ENCODE data around the gene MCU. TPM values are rescaled to one million over a fixed set of nuclear protein-coding genes. Genes with fewer than 3 reads are reported as not detected.

Gene MCU
- total and polyA plus RNA-seq, 10 of the 15 experiments (the other 5 are each of a cell fraction or from before 2014, with no cell fraction given): 5.1 to 49.1 (median 17.9) TPM

DNA sequence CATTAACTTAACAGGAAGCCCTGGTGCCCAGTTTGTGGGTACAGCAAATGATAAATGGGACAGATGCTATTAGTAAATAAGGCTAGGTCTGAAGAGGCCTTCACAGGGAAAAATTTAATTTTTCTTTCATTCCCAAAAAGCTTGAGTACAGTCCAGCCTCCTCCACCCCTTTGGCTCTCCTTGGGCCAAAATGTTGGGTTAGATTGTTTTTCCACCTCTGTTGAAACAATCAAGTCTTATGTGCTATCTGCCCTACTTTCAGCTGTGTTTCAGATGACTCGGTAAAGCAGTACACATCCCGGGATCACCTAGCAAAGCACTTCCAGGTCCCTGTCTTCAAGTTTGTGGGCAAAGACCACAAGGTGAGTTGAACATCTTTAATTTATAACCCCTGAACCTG is 238.3 kb downstream of the MCU start:
- no peak overlapping the region for H2AFZ ChIP-seq (ENCODE audit: control insufficient read depth, low read depth, low read length)
- no peaks in the 10 kb centered on the region for H3K27me3 ChIP-seq (replicated peaks in 1 of 2; ENCODE audit: control insufficient read depth in 2 of 2, insufficient read depth in 2 of 2, low read length in 1 of 2)
- intact Hi-C loops (cut with micrococcal nuclease; ENCODE audit: unreplicated experiment): no loop called here
- no peak overlapping the region for H3K9ac ChIP-seq (ENCODE audit: control insufficient read depth, insufficient read depth, low read length)
- H3K4me2 ChIP-seq (ENCODE audit: control insufficient read depth, insufficient read depth): no peak overlapping the region
- H3K9me3 ChIP-seq (replicated peaks; ENCODE audit: control insufficient read depth, insufficient read depth, low read length): no peaks in the 10 kb centered on the region
- FAIRE-seq: no peak
- H3K4me1 ChIP-seq (ENCODE audit: control insufficient read depth, insufficient read depth, low read length): no peaks in the 10 kb centered on the region
- H3K27ac ChIP-seq (ENCODE audit: control insufficient read depth, insufficient read depth): no peak overlapping the region
- H3K79me2 ChIP-seq (ENCODE audit: control insufficient read depth, insufficient read depth, low read length): no peaks in the 10 kb centered on the region
- WGBS (ENCODE audit: insufficient coverage, insufficient replicate concordance, low lambda C conversion rate, missing lambda C conversion rate): 66% methylated on average over 2 of the region's 2 CpGs
- BruUV-seq (replicated peaks): no TSS peak
- ATAC-seq: no peak
- H3K4me3 ChIP-seq: no peak overlapping the region
- H4K20me1 ChIP-seq (ENCODE audit: control insufficient read depth, insufficient read depth): no peaks in the 10 kb centered on the region
- ChIA-PET SMC1A (ENCODE audit: uncharacterized antibody, unreplicated experiment) (no interaction called here), POLR2A (no interaction called here), RAD21 (ENCODE audit: unreplicated experiment) (no interaction called here), CTCF (no interaction called here)
- no peak for DNase-seq (ENCODE audit: low read depth, low spot score)
- in situ Hi-C loops (cut with MboI): no loop called here
- no peaks in the 10 kb centered on the region for H3K36me3 ChIP-seq (ENCODE audit: control insufficient read depth in 2 of 2, insufficient read depth in 2 of 2, low read length in 1 of 2)
- TF ChIP-seq, protein P1, sequence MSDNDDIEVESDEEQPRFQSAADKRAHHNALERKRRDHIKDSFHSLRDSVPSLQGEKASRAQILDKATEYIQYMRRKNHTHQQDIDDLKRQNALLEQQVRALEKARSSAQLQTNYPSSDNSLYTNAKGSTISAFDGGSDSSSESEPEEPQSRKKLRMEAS (IDR thresholded peaks at IDR 0.05; ENCODE audit: low read depth, low read length): no peak
- TF ChIP-seq NR2F1 (conservative IDR thresholded peaks at IDR 0.05): no peak
- TF ChIP-seq, protein P2, sequence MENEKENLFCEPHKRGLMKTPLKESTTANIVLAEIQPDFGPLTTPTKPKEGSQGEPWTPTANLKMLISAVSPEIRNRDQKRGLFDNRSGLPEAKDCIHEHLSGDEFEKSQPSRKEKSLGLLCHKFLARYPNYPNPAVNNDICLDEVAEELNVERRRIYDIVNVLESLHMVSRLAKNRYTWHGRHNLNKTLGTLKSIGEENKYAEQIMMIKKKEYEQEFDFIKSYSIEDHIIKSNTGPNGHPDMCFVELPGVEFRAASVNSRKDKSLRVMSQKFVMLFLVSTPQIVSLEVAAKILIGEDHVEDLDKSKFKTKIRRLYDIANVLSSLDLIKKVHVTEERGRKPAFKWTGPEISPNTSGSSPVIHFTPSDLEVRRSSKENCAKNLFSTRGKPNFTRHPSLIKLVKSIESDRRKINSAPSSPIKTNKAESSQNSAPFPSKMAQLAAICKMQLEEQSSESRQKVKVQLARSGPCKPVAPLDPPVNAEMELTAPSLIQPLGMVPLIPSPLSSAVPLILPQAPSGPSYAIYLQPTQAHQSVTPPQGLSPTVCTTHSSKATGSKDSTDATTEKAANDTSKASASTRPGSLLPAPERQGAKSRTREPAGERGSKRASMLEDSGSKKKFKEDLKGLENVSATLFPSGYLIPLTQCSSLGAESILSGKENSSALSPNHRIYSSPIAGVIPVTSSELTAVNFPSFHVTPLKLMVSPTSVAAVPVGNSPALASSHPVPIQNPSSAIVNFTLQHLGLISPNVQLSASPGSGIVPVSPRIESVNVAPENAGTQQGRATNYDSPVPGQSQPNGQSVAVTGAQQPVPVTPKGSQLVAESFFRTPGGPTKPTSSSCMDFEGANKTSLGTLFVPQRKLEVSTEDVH (IDR thresholded peaks at IDR 0.05; ENCODE audit: low read depth, partially characterized antibody): no peak
- TF ChIP-seq MEF2B (IDR thresholded peaks at IDR 0.05; ENCODE audit: partially characterized antibody, poor library complexity, severe bottlenecking): no peak
- TF ChIP-seq POLR2AphosphoS2 (IDR thresholded peaks at IDR 0.05; ENCODE audit: low read depth, low read length): no peak
- no peak for TF ChIP-seq EZH2 (IDR thresholded peaks at IDR 0.05; ENCODE audit: borderline replicate concordance, control insufficient read depth, low read depth, low read length)
- no peak for TF ChIP-seq SPI1 (IDR thresholded peaks at IDR 0.05; ENCODE audit: borderline replicate concordance, insufficient read depth, low read depth, low read length)
- TF ChIP-seq SMARCA5 (IDR thresholded peaks at IDR 0.05): no peak
- no peak for TF ChIP-seq SP1 (IDR thresholded peaks at IDR 0.05; ENCODE audit: low read depth, low read length)
- no peak for TF ChIP-seq EED (IDR thresholded peaks at IDR 0.05; ENCODE audit: low read depth)
- TF ChIP-seq, protein P3, sequence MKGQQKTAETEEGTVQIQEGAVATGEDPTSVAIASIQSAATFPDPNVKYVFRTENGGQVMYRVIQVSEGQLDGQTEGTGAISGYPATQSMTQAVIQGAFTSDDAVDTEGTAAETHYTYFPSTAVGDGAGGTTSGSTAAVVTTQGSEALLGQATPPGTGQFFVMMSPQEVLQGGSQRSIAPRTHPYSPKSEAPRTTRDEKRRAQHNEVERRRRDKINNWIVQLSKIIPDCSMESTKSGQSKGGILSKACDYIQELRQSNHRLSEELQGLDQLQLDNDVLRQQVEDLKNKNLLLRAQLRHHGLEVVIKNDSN (IDR thresholded peaks at IDR 0.05; ENCODE audit: borderline replicate concordance, extremely low read length, insufficient read depth, low read depth, low read length): no peak
- TF ChIP-seq ESRRA (IDR thresholded peaks at IDR 0.05; ENCODE audit: low read length): no peak
- TF ChIP-seq CBFB (IDR thresholded peaks at IDR 0.05; ENCODE audit: low read depth): no peak

Measured in GM12878 (cell line).